NCI-H1105 (cell line): Measurements from ENCODE around the gene DNM2.
A peak's percentile ranks its signal among the peaks of the same experiment; 100 is the strongest.
"Not testable (repeated sequence)": the region's sequence is repeated elsewhere in the genome, so short reads cannot be mapped to it uniquely, and the experiment has no call there.

Source experiments
- DNase-seq: peaks from one replicate; lab custom pipeline; 2025; lab: John Stamatoyannopoulos, UW

Gene DNM2

DNA sequence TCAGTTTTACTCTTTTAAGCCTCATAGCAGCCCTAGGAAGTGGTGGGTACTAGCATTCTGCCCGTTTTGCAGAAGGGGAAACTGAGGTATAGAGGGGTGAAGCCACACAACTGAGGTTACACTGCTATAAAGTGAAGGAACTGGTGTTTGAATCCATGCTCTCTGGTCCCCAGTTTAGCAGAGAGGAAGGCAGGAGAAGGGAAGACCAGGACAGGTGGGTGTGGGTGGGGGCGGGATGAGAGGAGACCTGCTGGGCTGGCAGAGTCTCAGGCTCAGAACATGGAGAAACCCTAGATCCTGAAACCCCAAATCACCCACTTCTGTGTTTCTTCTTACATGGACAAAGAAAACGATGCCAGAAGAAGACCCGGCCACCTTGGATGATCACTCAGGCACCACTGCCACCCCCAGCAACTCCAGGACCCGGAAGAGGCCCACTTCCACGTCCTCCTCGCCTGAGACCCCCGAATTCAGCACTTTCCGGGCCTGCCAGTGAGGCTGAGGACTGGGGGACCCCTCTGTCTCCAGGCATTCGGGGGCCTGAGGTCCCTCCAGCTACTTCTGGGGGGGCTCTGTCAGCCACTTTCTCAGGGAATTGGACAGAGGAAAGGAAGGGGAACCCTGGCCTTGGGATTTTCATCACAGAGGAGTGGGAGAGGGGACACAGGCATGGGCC lies 151.1 kb downstream of the DNM2 start:
- no peak for DNase-seq

DNA sequence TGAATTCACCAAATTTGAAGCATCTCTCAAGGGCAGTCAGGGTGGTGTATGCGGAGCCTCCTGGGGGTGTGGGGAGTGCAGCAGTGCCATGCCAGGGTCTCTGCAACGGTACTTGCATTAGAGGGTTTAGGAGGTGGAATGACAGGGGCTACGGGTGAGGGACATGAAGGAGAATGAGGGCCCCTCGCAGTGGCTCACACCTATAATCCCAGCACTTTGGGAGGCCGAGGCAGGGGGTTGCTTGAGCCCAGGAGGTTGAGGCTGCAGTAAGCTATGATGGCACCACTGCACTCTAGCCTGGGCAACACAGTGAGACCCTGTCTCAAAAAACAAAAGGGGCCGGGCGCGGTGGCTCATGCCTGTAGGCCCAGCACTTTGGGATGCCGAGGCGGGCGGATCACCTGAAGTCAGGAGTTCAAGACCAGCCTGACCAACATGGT lies 152.0 kb downstream of the DNM2 start:
- not testable (repeated sequence) for DNase-seq

DNA sequence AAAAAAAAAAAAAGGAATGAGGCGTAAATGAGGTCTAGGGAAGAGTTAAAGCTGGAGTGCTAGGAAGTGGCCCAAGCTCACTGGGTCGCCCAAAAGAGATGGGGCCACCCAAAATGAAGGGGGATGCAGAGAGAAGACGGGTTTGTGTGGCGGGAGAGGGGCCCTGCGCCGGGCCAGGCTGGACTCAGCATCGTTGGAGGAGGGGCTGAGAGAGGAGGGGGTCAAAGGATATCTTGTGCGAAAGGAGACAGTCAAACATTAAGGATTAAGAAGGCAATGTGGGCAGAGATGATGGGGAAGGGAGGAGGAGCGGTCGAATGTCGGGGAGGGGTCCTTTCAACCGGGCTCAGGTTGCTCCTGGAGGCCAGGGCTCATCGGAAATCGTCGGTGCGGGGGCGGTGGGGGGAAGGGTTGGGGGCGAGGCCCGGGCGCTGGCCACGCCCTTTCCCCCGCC lies 152.6 kb downstream of the DNM2 start:
- DNase-seq, result no peak

DNA sequence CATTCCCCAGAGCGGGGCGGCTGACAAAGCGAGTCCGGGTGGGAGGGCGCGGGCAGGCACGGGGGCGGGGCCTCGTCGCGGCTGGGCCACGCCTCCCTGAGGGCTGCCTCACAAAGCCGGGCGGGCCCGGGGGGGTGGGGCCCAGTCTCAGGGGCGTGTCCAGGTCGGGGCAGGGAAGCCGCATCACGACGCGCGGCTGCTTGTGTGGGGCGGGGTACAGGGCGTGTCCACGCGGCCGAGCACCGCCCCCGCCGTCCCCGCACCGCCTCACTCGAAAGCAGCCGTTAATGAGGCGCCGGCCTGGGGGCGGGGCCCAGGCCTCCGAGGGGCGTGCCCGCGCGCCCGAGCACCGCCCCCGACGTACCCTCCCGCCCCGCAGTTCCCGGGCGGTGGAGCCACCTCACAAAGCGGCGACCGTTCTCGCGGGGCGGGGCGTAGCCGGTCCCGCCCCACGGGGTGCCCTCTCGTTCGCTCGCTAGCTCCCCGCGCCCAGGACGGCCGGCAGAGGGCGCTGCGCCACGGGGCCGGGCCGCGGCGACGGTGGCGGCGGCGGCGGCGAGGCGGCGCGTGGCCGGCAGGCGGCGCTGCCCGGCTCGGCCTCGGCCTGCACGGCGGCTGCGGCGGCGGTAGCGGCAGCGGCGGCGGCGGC lies 153.2 kb downstream of the DNM2 start, which contains the start of gene CARM1:
CARM1 (plus strand) TSS at position 599 of the 649 bp plus-strand sequence. CDS start 150 bp downstream, outside the sequence.
- DNase-seq, result peak; percentile 100

DNA sequence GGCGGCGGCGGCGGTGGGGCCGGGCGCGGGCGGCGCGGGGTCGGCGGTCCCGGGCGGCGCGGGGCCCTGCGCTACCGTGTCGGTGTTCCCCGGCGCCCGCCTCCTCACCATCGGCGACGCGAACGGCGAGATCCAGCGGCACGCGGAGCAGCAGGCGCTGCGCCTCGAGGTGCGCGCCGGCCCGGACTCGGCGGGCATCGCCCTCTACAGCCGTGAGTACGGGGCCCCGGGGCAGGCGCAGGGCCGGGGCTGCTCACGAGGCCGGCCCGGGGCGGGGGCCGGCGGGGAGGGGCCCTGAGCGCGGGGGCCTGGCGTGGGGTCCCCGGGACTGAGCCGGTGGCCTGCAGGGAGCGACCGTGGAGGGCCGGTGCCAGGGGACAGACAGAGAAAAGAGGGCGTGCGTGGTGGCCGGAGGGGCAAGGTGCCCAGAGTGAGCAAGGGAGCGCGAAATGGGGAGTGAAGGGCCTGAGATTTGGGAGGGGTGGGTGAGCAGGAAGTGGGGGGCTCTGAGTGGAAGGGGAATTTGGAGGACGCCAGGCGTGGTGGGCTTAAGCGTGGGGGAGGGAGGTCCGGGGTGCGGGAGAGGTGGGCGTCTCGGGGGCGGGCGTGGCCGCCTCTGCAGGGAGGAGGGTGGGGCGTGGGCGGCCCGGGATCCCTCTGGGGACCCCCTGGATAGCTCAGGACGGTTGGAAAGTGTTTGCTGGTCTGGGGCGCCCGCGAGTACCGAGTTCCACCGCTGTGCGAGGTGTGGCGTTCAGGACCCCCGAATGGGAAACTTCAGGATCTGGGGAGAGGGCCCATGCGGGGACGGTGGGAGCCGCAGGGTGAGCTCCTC lies 154.0 kb downstream of the DNM2 start:
- DNase-seq, result peak; percentile 24

DNA sequence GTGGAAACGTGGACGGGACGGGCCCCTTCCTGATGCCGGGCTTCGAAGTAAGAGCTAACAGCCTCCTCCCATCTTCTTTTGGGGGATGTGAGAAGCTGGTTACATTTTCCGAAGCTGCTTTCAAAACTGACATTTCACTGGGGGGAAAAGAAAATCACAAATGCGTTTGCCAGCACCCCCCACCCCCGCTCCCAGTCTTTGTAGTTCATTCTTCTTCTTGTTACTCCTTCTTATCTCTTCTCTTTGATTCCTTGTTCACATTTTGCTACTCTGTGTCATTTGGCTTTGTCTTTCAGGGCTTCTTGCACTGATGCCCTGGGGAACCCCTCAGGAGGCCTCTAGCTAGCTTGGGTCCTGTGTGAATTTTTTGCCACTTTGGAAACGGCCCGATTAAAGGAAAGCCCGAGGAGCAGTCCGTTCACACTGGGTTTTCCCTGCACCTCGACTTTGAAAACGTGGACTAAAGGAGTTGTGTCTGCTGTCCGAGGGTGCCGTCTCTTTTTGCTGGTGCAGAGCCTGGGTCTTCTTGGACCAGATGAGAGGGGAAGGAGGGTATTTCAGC lies 154.7 kb downstream of the DNM2 start:
- no peak for DNase-seq

DNA sequence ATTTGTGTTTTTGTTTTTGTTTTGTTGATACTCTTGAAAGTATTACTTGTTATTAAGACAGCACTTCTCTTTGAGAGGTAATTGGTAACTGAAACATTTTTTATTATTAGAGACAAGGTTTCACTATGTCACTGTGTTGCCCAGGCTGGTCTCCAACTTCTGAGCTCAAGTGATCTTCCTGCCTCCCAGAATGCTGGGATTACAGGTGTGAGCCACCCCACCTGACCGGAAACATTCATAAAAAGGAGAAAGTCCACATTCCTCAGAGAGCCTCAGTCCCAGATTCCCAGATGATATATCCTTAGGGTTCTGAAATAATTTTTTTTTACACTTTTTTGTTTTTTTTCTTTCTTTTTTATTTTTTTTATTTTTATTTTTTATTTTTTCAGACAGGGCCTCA lies 156.1 kb downstream of the DNM2 start:
- DNase-seq, result no peak

DNA sequence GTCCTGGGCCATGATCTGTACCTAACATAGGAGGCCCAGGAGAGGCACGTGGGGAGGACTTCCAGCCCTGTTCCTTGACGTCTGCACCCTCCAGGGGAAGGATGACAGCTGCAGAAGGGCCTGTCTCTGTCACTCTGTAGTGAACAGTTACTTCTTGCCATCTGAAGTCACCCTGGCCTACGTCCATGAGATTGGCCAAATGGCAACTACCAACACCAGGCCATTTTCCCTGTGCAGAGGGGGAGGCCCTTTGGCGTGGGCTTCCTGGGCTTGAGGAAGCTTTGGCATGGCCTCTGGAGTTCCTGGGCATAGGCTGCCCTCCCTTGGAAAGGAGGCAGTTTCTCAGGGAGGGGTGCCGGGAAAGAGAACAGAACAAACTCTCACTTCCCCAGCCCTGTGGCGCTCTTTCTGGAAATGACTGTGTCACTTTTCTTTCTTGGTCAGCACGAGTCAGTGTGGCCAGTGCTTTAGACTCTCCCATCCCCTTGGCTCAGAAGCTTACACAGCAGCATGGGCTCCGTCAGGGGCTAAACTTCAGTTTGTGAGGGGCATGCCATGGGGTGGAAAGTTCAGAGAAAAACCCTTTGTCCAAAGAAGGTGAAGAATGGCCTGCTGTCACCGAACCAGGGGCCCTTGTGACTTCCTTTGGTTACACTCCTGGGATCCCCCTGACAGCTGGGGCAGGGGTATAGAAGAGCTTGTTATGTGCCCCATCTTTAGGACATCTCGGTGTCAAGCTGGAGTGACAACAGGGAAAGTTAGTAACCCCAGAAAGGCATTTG lies 158.8 kb downstream of the DNM2 start:
- DNase-seq, result no peak

DNA sequence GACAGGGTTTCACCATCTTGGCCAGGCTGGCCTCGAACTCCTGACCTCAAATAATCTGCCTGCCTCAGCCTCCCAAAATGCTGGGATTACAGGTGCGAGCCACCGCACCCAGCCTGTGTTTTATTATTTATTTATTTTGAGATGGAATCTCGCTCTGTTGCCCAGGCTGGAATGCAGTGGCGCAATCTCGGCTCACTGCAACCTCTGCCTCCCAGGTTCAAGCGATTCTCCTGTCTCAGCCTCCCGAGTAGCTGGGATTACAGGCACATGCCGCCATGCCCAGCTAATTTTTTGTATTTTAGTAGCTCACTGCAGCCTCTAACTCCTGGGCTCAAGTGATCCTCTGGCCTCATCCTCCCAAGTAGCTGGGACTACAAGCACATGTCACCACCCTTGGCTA lies 159.7 kb downstream of the DNM2 start:
- DNase-seq, result not testable (repeated sequence)

DNA sequence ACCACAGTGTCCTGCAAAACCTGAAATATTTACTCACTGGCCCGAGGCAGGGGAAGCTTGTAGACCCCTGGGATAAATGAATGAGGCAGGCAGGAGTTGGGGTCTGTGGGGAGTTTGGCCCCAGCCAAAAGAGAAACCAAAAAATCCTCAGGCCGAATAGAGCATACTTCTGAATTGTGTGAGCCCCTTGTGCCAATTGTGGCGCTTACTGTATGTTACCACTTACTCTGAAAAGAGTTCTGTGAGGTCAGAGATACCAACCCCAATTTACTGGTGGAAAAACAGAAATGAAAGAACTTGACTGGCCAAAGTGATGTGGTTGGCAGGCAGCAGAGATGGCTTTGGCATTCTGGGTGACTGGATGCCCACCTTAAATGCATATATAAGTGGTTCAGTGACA lies 160.4 kb downstream of the DNM2 start:
- DNase-seq, result no peak
